GM12878 (cell line): ENCODE data around the gene FDX1.

Experiments
- ELK1 ChIP-seq: IDR thresholded peaks from 2 replicates; pipeline ENCODE4 v1.6.1; 2012; ENCODE audit warnings: low read depth, low read length, improper control_type of control experiment
- TBL1XR1 ChIP-seq: IDR thresholded peaks from 2 replicates; pipeline ENCODE4 v1.6.1; 2012; ENCODE audit warnings: low read depth, low read length, improper control_type of control experiment

GRCh38 chr11:110509472-110509871, 79.7 kb downstream of the FDX1 start:
- TF ChIP-seq TBL1XR1 (no peak), ELK1 (no peak)
